HG02623 (cell line): ENCODE measurements around the gene ACTR3C.
"Not testable (repeated sequence)": the region's sequence is repeated elsewhere in the genome, so short reads cannot be mapped to it uniquely, and the experiment has no call there.

Experiments
- ATAC-seq: cut with Tn5 transposase; IDR thresholded peaks from one replicate; pipeline ENCODE4 v1.9.1; 2021; ENCODE audit warnings: moderate library complexity; ENCODE audit not compliant: unreplicated experiment

The ACTR3C gene

DNA sequence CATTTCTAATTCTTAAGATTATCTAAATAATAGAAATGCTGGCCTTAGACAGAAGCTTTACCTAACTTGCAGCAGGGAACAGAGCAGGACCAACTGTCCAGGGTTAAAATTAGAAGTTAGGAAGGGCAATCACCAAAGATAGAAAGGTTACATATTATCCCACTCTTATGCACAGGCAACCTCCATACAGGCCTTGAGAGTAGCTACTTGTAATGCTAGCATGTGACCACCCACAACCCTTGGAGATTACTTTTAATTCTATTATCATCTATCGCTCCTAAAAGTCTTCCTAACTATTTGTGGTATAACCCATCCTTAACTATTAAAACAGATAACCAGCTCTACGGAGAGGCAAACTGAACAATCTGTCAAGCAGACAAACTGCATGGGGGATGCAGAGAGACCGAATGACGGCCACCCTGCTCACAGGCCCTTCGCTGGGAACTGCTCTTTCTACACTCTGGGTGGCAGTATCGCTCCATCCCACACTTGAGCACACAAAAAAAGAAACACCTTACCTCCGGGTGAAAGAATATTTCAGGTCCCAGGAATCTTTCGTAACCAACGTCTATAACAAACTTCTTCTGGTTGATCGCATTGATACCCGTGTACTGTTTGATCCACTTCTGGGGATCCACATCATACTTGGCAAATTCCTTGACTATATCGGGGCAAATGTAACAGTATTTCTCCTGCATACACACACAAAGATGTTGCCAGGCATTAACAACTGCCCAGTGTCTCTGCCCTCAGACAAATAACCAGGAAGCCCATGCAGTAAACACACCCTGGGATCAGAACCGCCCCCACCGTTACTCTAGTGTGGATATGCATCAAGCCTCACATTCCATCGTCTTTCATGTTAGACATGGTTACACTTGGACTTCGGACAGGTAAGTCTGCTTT, 37.2 kb downstream of the ACTR3C start:
- ATAC-seq, result not testable (repeated sequence)

DNA sequence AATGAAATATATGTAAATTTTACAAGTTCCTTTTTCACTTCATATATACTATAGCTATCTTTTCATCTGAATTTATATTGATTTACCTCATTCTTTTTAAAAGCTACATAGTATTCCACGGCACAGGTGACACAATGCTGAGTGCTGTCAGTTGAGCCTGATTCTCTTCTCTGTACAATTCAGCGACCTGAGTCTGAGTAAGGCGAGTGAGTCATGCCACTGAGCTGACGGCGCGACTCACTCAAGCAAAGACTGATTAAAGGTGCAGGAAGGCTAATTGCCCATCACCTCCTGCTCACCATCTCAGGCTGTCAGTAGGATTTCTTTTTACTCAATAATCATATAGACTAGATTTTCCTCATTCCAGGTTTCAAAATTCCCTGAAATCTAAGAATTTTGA, 39.7 kb downstream of the ACTR3C start:
- not testable (repeated sequence) for ATAC-seq

DNA sequence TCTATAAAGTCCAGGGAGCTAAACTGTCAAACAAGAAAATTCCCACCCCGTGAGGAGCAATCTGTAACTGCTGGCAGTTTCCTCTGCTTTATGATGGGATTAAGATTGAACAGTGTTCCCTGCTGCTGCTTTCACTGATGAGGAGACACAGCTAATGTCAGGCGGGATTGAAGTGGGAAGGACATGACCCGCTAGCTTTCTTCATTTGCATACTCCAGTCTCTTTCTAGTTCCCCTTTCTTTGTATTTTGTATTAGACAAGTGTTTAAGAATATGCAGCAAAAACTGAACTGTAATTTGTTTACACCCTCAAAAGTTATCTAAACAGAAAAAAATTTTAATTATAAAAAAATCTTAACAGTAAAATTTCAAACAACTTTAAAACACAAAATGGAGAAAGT, 40.2 kb downstream of the ACTR3C start:
- not testable (repeated sequence) for ATAC-seq

DNA sequence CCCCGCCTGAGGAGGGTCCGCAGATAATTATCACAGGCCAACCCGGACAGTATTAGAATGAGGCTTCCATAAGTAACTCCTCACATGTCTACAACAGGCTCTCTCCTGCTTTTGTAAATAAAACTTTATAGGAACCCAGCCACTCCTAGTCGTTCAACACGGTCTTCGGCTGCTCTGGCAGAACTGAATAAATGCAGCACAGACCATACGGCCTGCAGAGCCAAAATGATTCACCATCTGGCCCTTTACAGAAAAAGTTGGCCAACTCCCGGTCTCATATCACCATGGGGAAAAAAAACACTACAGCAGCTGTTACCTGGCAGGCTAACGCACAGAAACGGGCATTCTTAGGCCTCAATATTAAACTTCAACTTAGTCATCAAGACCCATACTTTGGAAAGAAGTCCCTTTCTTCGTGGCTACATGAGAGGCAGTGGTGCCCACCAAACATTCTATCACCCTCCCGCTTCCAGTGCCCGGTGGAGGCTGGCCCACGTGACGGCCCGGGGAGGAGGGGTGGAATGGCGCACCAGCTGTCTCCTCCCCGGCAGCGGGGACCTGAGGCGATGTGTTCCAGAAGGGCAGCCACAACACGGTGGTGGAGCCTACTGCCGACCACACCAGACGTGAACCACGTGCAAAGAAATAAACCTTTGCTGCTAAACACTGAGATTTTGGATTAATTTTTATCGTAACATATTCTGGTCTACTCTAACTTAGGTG, 41.5 kb downstream of the ACTR3C start:
- not testable (repeated sequence) for ATAC-seq

DNA sequence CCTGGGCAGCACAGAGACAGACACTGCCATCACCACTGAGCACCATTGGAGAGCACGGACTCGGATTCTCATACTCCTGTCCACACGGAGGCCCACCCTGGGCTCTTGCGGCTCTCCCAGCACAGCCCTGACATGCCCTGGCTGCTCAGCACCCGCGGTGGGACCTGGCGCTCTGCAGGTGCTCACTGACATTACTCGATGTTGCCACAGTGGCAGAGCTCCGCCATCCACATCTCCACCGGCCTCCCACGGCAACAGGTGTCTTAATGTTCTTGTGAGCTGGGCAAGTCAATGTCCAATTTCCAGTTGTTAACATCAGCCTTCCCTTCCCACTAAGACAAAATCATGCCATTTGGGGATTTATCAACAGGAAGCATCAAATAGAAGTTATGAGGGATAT, 45.0 kb downstream of the ACTR3C start:
- not testable (repeated sequence) for ATAC-seq

DNA sequence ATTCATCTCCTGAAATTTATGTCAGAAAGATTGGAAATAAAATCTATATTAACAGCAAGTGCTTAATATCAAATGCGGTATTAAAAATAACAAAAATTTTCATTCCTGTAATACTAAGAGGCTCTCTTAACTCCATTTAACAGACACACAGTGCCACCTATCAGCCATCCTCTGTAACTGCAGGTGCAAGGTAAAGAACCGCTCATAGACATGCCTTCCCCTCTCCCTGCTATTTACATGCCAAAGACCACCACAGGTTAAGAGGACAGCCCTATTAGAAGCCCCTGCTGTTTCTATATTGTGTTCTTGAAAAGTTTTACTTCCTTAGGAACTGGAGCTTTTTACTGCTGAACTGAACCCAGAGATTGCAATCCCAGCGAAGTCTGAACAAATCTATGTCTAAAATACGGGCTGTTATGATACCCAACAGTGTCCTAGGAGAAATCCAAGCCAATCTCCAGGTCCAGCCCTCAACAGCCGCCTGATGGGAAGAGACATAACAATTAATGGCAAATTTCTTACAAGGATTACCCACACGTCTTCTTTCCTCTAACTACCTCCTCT, 47.1 kb downstream of the ACTR3C start:
- ATAC-seq, result not testable (repeated sequence)

DNA sequence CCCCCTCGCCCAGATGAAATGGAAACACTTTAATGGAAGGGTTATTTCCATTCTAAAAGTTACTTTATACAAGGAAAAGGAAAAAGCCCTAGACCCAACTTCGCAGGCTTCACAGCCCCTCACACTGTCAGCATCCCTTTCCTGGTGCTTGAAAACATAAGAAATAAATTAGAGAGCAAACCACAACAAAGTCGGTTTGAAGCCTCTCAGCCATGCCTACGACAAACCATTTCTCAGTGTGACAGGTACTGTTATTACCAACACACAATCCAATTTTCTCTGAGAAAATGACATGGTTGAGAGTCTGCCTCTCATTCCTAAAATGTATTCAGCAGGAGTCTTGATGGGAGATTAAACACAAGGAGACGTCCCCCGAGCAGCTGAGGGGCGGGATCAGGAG, 51.4 kb downstream of the ACTR3C start:
- ATAC-seq, result not testable (repeated sequence)

DNA sequence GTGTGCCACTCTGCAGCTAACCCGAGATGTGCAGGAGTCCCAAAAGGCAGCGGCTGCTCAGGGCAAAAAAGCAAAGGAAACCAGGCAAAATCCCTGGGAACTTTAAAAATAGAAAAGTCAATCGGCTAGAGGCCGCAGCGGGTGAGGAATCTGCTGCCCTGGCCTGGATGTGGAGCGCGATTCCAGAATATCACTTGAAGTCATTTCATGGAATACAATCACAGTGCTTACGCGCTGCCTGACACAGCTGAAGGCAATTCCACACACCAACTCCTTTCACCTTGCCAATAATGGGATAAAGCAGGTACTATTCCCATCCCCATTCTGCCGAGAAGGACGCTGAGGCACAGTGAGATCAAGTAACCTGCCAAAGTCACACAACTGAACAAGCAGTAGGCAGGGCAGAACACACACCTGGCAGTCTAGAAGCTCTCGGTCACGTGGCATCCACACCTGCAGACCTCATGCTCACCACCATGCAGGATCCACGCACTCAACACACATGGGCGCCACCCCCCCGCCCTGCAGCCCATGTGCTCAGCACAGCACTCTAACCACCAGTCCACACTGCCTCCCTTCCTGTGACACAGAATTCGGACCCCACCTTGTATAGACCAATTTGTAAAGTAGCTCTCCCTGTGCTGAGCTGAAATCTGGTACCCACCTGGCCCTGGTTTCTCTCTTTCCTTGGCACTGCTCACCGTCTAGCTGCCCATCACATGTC, 53.1 kb downstream of the ACTR3C start:
- ATAC-seq, result not testable (repeated sequence)

DNA sequence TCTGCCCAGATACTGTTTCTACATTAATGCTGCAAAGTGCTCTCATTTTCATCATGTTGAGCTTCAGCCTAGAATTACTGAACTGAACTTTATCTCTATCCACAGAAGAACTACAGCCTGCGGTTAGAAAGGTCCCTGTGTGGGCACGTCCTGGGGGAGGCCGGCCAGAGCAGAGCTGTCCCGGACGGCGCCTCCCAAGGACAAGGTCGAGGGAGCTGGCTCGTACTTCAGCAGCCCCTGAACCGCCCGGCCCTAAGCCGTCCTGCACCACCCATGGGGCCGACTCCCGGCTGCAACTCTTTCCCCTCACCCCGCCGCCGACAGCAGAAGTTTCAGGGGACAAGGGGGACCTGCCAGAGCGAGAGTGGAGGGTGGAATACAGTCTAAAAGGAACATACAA, 54.5 kb downstream of the ACTR3C start:
- ATAC-seq, result not testable (repeated sequence)

DNA sequence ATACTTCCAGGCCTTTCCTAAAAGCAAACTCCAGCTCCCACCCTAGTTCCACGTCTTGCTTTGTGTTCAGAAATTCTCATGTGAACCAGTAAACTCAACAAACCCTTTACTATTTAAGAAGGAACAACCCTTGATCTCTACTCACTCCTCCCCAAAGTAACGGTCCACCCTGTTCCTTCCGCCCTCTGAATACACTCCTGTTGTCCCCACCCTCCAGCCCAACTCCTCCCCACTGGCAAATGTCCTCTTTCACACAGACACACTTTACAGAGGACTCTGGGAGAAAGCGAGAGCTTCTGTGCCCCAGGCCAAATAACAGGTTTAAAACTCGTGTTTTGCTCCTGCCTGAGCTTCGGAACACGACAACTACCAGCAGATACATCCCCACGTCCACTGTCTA, 55.1 kb downstream of the ACTR3C start:
- not testable (repeated sequence) for ATAC-seq

DNA sequence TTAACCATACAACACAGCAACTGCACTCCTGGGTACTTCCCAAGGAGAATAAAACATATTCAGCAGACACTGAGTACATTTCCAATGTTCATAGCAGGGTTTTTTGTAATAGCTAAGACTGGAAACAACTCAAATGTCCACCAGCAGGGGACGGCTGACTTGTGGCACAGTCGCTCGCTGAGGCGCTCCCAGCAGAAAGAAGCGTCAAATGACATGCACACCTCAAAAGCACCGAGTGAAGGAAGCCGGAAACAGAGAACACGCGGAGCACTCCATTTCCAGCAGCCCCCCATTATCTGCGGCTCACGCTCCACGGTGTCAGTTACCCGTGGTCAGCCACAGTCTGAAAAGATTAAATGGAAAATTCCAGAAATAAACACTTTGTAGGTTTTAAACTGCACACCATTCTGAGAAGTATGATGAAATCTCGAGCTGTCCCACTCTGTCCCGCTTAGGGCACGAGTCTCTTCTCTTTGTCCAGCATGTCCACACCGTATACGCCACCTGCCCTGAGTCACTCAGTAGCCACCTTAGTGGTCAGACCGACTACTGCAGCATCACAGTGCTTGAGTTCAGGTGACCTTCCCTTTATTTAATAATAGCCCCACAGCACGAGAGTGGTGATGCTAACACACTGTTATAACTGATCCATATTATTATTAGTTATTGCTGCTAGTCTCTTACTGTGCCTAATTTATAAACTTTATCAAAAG, 56.2 kb downstream of the ACTR3C start:
- not testable (repeated sequence) for ATAC-seq

DNA sequence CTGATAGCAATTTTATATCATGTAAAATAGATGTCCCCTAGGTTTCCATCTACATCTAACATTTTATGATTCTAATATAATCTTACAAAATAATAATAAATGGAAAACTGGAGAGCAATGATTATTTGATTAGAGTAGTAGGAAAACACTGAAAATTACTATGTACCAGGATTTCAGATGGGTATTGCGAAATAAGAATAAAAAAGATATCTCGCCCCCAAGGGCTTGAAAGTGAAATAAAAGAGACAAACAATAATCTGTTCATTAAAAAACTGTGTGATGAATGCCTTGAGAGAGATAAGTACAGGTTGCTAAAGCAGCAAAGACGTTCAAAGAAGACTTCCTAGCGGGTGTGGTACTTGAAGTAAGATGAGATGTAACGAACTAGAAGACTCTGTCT, 60.7 kb downstream of the ACTR3C start:
- ATAC-seq, result not testable (repeated sequence)

DNA sequence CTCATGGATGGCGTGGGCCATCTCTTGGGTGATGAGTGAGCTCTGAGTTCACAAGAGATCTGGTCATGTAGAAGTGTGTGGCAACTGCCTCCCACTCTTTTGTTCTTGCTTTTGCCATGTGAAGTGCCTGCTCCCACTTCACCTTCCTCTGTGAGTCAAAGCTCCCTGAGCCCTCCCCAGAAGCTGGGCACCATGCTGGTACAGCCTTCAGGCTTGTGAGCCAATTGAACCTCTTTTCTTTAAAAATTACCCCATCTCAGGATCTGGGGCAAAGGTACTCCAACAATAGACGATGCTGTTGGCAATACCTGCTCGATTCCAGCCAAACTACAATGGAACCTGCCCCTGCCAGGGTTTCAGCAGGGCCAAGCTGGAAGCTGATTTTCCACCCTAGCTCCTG, 75.6 kb downstream of the ACTR3C start:
- not testable (repeated sequence) for ATAC-seq

DNA sequence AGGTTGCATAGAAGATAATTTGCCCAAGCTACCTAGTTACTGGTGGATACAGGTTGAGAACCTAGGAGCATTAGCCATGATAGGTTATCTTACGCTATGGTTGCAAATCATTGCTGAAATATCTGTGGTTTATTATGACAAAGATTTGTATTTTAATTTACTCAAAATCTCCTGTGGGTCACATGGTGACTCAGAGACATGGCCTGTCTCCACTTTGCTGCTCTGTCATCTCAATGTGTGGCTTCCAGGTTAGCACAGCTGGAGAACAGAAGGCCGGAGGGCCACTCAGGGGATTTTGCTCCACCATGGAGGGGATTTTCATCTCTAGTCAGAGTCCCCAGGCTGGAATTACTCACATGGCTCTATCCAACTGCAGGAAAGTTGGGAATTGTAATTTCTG, 78.1 kb downstream of the ACTR3C start:
- not testable (repeated sequence) for ATAC-seq

DNA sequence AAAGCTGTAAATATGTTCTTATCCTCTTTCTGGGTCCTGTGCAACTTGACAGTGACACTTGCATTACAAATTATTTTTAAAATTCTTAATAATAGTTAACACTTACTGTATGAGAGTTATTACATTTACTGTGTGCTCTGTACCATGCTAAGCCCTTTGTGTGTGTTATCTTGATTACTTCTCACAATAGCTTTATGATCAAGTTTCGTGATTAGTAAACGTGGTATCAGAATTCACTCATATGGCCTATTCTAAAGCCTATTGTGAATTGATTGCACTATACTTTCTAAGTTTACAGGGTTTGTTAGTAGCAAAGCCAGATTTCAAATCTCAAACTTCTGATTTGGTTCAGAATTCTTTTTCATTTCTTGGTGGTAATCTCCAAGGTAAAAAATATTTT, 80.4 kb downstream of the ACTR3C start:
- ATAC-seq, result not testable (repeated sequence)

DNA sequence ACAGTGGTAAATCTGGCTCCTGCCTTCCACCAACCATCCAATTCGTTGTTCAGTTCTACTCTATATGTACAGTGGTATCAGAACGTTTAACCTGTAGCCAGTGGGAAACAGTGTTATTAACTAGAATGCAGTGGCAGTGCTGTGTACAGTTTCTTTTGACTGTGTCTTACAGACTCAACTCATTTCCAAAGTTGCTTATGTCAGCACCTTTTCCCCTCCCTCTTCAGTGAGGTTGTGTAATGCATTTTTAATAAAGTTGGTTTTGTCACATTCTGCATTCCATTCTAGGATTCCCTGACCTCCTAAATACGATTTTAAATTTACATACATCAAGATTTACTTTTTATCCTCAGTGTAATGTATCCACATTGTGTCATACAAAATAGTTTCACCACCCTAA, 97.9 kb downstream of the ACTR3C start:
- not testable (repeated sequence) for ATAC-seq

DNA sequence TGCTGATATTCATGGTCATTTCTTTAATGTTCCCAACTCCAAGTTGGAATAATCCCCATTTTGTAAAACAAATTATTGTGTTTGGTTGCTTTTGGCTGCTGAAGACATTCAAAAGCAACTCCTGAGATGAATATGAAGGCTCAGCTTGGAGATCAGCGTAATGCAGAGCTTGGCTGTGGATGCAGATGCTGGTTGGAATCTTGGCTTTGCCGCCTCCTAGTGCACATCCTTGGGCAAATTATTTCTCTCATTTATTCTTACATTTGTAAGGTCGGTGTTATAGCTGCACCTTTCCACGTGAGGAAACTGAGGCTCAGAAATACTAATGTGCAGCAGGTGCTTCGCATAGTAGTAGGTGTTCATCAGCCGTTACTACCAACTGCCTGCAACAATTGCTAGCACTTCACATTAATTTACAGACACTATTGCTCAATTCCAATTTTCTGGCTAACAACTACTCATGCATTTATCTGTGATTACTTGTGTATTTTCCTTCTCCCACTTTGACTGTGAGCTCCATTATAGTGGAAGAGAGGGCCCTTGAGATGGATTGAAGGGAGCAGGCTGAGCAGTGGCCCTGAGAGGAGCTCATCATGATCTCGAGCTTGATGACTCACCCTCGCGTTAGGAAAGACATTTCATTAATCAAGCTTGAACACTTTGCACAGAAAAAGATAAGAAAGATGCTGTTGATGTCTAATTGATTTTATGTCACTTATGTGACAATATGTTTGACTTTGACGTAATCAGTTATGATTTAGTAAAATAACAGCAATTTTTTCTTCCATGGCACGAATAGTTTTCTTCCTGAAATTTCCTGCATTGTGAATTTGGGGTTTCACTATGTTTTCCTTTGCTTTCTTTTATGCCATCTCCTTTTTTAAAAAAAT, 101.0 kb downstream of the ACTR3C start:
- not testable (repeated sequence) for ATAC-seq

DNA sequence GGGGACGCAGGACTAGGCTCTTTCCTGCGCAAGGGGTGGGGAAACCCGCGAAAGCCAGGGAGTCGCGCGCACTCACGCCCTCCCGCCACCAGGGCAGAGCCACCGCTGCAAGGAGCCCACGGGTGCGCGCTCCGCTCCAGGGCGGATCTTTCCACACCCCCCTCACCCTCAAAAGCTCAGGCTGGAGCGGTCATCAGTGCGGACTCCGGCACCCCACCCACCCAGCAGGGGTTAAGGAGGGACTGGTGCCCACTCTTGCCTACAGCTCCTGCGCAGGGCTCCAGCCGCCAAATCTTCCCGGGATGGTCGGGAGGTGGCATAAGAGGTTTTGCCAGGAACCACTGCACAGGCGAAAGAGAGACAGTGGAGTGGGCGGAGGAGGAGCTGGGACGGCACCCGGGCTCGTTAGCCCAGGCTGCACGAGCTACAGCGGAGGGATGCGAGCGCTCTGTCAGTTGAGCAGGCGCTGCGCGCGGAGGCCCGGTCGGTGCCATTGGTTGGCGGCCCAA, 102.6 kb downstream of the ACTR3C start:
- not testable (repeated sequence) for ATAC-seq
